Activated T-helper 2 cell treated with anti-CD3 and anti-CD28 coated beads, Interferon-gamma antibody, Interleukin-2, Interleukin-4, amounts not matched to agents 10 μg/mL and 5 μg/mL and 100 μg/mL, durations not matched to agents 14 hours and 24 hours and 36 hours (primary cell): ENCODE measurements around the gene OXSR1. TPM values are rescaled to one million over a fixed set of nuclear protein-coding genes. Genes with fewer than 3 reads are reported as not detected.
A peak's percentile ranks its signal among the peaks of the same experiment; 100 is the strongest.
"Not testable (repeated sequence)": the region's sequence is repeated elsewhere in the genome, so short reads cannot be mapped to it uniquely, and the experiment has no call there.

Experiments used
- DNase-seq: peaks from one replicate; pipeline ENCODE4 v3.0.0; 2021; ENCODE audit warnings: low spot score
- H3K27ac Mint-ChIP-seq: one replicate; pipeline ENCODE4 v1.8.0; 2021; ENCODE audit warnings: mixed read lengths
- H3K27me3 Mint-ChIP-seq: one replicate; pipeline ENCODE4 v1.8.0; 2021; ENCODE audit warnings: low read depth, mixed read lengths
- H3K36me3 Mint-ChIP-seq: one replicate; pipeline ENCODE4 v1.8.0; 2021; ENCODE audit warnings: low read depth, mixed read lengths
- H3K4me1 Mint-ChIP-seq: one replicate; pipeline ENCODE4 v1.8.0; 2021; ENCODE audit warnings: low read depth, mixed read lengths
- H3K4me3 Mint-ChIP-seq: one replicate; pipeline ENCODE4 v1.8.0; 2021; ENCODE audit warnings: low read depth, mild to moderate bottlenecking, moderate library complexity, mixed read lengths
- H3K9me3 Mint-ChIP-seq: one replicate; pipeline ENCODE4 v1.8.0; 2021; ENCODE audit warnings: mixed read lengths
- intact Hi-C: fragments of 100-400 bp; cut with micrococcal nuclease; formaldehyde crosslinking; loops from one replicate; pipeline ENCODE4 v1.15.1; 2023
- total RNA-seq: library from RNA; stranded (reverse); gene quantifications from 2 replicates; pipeline ENCODE4 v1.2.3, GENCODE V29; 2022

Gene OXSR1
- total RNA-seq, 1 donor from 2014 or later, result 62.2 TPM

DNA sequence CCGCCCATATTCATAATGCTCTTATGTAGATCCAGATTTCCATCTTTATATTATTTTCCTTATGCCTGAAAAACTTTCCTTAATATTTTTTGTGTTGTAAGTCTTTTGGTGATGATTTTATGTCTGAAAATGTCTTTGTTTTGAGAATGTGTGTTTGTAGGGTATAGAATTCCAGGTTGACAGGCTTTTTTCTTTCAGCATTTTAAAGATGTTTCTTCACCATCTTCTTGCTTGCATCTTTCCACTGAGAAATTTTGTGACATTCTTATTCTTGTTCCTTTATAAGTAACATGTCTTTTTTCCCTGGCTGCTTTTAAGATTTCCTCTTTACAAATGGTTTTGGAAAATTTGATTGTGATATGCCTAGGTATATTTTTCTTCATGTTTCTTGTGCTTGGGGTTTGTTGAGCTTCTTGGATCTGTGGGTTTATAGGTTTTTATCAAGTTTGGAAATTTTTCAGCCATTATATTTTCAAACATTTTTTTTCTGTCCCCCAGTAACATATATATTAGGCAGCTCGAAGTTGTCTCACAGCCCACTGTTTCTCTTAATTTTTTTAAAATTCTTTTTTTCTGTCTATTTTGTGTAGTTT is 73.2 kb downstream of the OXSR1 start:
- Mint-ChIP-seq H3K9me3 (peaks cover 18% of the 10 kb centered on the region), H3K4me1 (no peaks in the 10 kb centered on the region), H3K4me3 (no peak overlapping the region), H3K27me3 (no peaks in the 10 kb centered on the region), H3K27ac (no peak overlapping the region), H3K36me3 (peaks cover 73% of the 10 kb centered on the region)
- intact Hi-C loops, result no loop called here
- DNase-seq, result no peak

DNA sequence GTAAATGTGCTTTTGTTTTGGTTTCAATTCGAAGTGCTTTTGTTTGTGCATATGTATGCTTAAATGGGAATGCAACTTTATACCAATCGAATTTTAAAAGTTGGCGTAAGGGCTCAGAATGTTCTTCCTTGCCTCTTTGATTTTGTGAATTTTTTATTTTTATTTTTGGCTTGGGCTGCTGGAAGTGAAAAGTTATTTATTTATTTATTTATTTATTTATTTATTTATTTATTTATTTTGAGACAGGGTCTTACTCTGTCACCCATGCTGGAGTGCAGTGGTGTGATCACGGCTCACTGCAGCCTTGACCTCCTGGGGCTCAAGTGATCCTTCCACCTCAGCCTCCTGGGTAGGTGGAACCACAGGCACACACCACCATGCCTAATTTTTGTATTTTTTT is 77.5 kb downstream of the OXSR1 start:
- H3K4me3 Mint-ChIP-seq, DNase-seq, H3K4me1 Mint-ChIP-seq, intact Hi-C loops, H3K27ac Mint-ChIP-seq, H3K27me3 Mint-ChIP-seq: not testable (repeated sequence)
- Mint-ChIP-seq H3K9me3 (peaks cover 14% of the 10 kb centered on the region), H3K36me3 (peaks cover 69% of the 10 kb centered on the region)

DNA sequence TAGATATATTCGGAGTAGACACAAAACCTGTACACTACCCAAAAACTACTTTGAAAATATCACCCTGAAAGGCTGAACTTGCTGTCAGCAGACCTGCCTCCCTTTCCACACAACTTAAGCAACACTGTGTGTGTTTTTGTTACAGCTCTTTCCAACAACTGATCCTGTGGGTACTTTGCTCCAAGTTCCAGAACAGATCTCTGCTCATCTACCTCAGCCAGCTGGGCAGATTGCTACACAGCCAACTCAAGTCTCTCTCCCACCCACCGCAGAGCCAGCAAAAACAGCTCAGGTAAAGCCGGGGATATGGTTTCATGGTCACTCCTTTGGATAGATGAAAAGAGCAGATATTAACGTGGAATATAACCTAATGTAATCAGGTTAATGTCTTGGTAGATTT is 80.6 kb downstream of the OXSR1 start:
- peaks cover 71% of the 10 kb centered on the region for H3K36me3 Mint-ChIP-seq
- DNase-seq, result no peak
- intact Hi-C loops, result no loop called here
- H3K4me3 Mint-ChIP-seq, result no peak overlapping the region
- H3K4me1 Mint-ChIP-seq, result peaks cover 4% of the 10 kb centered on the region
- no peak overlapping the region for H3K27ac Mint-ChIP-seq
- no peaks in the 10 kb centered on the region for H3K27me3 Mint-ChIP-seq
- no peaks in the 10 kb centered on the region for H3K9me3 Mint-ChIP-seq

DNA sequence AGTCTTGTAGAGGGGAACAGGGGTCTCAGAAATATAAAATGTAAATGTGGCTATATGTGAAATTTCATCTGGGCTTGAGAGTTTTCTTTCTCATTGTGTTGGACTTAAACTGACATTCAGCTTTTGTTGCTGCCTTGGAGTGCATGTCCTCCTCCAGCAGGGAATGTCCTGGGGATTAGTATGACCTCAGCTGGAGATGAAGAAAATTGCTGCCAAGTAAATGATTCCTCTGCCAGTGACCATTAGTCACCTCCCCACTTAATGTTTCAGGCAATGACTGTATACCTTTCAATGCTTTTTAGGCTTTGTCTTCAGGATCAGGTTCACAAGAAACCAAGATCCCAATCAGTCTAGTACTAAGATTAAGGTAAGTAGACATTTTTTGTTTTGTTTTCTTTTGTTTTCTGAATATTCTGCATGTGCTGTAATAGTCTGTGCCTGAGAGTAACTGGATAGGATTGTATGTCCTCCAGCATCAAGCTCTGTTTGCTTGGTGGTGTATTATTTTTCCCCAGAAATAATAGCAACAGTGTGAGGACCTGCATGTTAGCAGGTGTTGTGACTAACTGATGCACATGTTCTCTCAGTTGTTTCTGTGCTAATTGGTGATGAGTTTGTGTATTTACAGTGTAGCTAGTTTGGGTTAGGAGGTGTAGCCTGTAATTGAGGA is 82.2 kb downstream of the OXSR1 start:
- Mint-ChIP-seq H3K4me3 (no peak overlapping the region), H3K9me3 (no peaks in the 10 kb centered on the region), H3K36me3 (peaks cover 84% of the 10 kb centered on the region), H3K27ac (peak overlapping the region; percentile 13), H3K4me1 (peaks cover 4% of the 10 kb centered on the region), H3K27me3 (no peaks in the 10 kb centered on the region)
- DNase-seq, result no peak
- intact Hi-C loops, result no loop called here

DNA sequence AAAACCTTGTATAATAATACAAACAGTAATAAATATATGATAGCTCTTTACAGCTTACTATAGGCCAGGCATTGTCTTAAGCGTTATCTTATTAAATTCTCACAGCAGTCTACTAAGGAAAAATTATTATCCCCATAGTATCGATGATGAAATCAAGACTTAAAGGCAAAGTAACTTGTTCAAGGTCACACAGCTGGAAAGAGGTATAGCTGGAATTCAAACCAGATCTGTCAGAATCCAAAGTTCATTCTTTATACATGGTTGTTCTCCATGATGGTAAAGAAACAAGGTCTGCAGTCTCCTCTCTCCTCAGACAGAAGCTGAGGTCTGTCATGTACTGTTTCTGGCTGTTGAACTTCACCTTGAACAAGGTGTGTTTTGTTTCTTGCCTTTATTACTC is 84.9 kb downstream of the OXSR1 start:
- intact Hi-C loops, result no loop called here
- H3K36me3 Mint-ChIP-seq, result peaks cover 91% of the 10 kb centered on the region
- no peak for DNase-seq
- peaks cover 9% of the 10 kb centered on the region for H3K4me1 Mint-ChIP-seq
- no peak overlapping the region for H3K4me3 Mint-ChIP-seq
- H3K27ac Mint-ChIP-seq, result no peak overlapping the region
- no peaks in the 10 kb centered on the region for H3K9me3 Mint-ChIP-seq
- no peaks in the 10 kb centered on the region for H3K27me3 Mint-ChIP-seq

DNA sequence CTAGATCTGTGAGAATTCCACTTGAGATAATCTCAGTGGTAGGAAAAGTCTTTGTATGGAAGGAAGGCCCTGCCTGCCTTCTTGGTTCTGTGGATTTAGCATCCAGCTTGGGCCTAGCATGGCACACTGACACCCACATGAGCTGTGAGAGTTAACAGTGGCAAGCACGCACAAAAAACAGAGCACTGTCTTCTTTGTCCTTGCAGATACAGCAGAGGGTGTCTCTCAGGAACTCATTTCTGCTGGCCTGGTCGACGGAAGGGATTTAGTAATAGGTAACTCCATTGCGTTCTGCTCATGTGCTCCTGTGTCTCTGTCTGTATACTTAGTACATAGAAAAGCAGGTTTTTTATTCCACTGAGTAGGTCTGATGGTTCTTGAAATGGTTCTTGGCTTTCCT is 85.9 kb downstream of the OXSR1 start:
- H3K27me3 Mint-ChIP-seq, result no peaks in the 10 kb centered on the region
- intact Hi-C loops, result no loop called here
- no peak overlapping the region for H3K27ac Mint-ChIP-seq
- H3K9me3 Mint-ChIP-seq, result no peaks in the 10 kb centered on the region
- peaks cover 90% of the 10 kb centered on the region for H3K36me3 Mint-ChIP-seq
- H3K4me3 Mint-ChIP-seq, result no peak overlapping the region
- DNase-seq, result no peak
- H3K4me1 Mint-ChIP-seq, result peaks cover 12% of the 10 kb centered on the region

DNA sequence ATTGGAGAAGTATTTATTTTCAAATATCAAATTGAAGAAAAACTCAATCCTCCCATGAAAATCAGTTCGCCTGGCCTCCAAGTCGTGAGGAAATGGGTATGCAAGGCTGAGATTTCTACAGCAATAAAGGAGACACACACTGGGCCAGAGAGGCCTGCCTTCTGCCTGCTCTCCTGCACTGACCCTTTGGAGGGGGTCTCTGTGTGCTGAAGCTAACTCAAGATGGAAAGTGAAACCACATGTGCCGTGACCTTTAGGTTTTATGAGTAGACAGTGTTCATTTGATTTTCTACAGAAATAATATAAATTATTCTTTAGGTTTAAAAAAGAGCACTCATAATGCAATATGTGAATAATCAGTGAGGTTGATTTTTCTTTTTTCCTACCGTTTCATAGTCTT is 88.4 kb downstream of the OXSR1 start:
- DNase-seq, result no peak
- peaks cover 83% of the 10 kb centered on the region for H3K36me3 Mint-ChIP-seq
- intact Hi-C loops, result no loop called here
- no peak overlapping the region for H3K27ac Mint-ChIP-seq
- H3K9me3 Mint-ChIP-seq, result no peaks in the 10 kb centered on the region
- no peaks in the 10 kb centered on the region for H3K27me3 Mint-ChIP-seq
- peaks cover 22% of the 10 kb centered on the region for H3K4me1 Mint-ChIP-seq
- H3K4me3 Mint-ChIP-seq, result no peak overlapping the region

DNA sequence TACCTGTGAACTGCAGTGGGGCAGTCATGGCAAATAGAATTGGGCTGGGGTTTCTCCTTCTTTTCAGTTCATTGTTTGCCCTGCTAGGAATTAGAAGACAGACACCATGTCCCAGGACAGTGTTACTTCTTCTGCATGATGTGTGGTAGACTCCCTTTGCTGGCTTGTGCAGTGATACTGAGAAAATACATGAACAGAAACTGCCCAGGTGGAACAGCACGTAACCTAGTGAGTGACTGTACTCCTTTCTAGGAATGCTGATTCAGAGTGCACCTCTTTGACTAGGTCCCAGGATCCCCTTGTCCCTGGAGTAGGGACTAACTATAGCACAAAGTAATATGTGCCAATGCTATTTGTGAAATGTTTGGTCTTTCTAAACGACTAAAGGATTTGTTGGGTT is 89.5 kb downstream of the OXSR1 start:
- Mint-ChIP-seq H3K27me3 (no peaks in the 10 kb centered on the region), H3K27ac (no peak overlapping the region), H3K4me3 (no peak overlapping the region), H3K9me3 (no peaks in the 10 kb centered on the region), H3K36me3 (peaks cover 74% of the 10 kb centered on the region), H3K4me1 (peaks cover 29% of the 10 kb centered on the region)
- DNase-seq, result no peak
- intact Hi-C loops, result loop anchor here (5.0 kb wide), 3 partner anchors 48 to 118 kb away; partner anchors contain the start of genes ACAA1, MYD88 and OXSR1

DNA sequence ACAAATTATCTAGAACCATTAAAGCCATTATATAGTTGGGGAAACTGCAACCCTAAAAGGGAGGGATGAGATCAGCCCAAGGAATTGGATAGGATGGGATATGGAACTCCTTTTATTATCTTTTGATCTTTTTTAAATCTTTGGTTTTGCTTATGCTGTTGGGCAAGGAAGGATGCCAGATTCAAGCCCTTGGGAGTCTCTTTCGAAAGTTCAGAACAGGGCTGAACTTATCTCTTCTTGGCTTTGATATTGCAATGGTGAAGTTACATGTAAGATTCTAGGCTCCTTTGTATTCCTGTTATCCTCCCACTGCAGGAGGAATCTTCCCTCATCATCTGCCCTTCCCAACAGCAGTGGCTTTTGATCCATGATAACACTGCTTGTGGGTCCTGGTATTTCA is 90.3 kb downstream of the OXSR1 start:
- Mint-ChIP-seq H3K4me3 (no peak overlapping the region), H3K27me3 (no peaks in the 10 kb centered on the region), H3K4me1 (peaks cover 36% of the 10 kb centered on the region), H3K9me3 (no peaks in the 10 kb centered on the region), H3K36me3 (peaks cover 66% of the 10 kb centered on the region), H3K27ac (no peak overlapping the region)
- DNase-seq, result no peak
- intact Hi-C loops, result loop anchor here (5.0 kb wide), 3 partner anchors 48 to 118 kb away; partner anchors contain the start of genes ACAA1, MYD88 and OXSR1

DNA sequence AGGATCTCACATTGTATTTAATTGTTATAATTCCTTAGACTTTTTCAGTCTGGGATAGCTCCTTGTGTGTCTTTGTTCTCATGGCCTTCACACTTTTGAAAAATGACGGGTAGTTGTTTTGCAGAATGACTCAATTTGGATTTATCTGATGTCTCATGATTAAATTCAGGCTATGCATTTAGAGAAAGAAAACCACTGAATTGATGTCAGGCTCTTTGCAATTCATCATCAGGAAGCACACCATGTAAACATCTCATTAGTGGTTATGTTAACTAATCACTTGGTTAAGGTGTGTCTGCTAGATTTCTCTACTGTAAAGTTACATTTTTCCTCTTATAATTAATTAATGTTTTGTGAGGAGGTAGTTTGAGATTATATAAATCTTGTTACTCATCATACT is 92.2 kb downstream of the OXSR1 start:
- no peak for DNase-seq
- peaks cover 36% of the 10 kb centered on the region for H3K4me1 Mint-ChIP-seq
- intact Hi-C loops, result loop anchor here (5.0 kb wide), 3 partner anchors 50 to 120 kb away; partner anchors contain the start of genes ACAA1, MYD88 and OXSR1
- H3K36me3 Mint-ChIP-seq, result peaks cover 49% of the 10 kb centered on the region
- no peak overlapping the region for H3K27ac Mint-ChIP-seq
- no peaks in the 10 kb centered on the region for H3K9me3 Mint-ChIP-seq
- no peaks in the 10 kb centered on the region for H3K27me3 Mint-ChIP-seq
- no peak overlapping the region for H3K4me3 Mint-ChIP-seq

DNA sequence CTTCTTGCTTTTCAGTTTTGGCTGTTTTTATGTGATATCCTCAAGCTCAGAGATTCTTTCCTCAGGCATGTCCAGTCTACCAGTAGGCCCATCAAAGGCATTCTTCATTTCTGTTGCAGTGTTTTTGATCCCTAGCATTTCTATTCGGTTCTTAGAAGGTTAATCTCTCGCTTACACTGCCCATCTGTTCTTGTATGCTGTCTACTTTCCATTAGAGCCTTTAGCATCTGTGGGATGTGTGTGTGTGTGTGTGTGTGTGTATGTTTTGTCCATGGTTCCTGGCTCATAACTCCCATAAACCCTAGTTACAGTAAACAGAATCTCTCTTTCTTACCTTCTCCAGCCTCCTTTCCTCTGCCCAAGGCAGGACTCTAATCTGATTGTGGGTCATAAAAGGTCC is 95.1 kb downstream of the OXSR1 start:
- Mint-ChIP-seq H3K4me3 (no peak overlapping the region), H3K27ac (no peak overlapping the region), H3K27me3 (no peaks in the 10 kb centered on the region), H3K9me3 (no peaks in the 10 kb centered on the region), H3K36me3 (peaks cover 22% of the 10 kb centered on the region), H3K4me1 (peaks cover 31% of the 10 kb centered on the region)
- intact Hi-C loops, result no loop called here
- DNase-seq, result no peak

DNA sequence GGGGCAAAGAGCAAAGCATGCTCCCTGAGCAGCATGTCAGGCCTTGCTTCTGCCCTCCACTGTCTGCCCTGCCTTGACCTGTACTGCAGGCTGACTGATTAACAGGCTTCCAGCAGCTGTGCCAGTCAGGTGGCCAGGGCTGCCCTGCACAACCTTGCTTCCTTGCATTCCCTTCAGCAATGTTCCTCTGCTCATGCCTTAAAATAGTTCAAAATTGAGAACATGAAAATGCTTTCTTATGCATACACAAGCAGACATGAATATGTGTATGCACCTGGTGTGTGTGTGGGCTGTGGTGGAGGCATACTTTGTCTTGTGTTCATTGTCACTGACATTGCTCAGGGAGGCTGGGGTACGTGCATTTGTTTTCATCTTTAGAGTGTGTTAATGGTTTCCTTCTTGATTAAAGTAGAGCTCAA is 99.0 kb downstream of the OXSR1 start:
- peaks cover 20% of the 10 kb centered on the region for H3K4me1 Mint-ChIP-seq
- H3K9me3 Mint-ChIP-seq, result no peaks in the 10 kb centered on the region
- no peak overlapping the region for H3K27ac Mint-ChIP-seq
- no peaks in the 10 kb centered on the region for H3K36me3 Mint-ChIP-seq
- no peak overlapping the region for H3K4me3 Mint-ChIP-seq
- DNase-seq, result no peak
- no peaks in the 10 kb centered on the region for H3K27me3 Mint-ChIP-seq
- intact Hi-C loops, result no loop called here

DNA sequence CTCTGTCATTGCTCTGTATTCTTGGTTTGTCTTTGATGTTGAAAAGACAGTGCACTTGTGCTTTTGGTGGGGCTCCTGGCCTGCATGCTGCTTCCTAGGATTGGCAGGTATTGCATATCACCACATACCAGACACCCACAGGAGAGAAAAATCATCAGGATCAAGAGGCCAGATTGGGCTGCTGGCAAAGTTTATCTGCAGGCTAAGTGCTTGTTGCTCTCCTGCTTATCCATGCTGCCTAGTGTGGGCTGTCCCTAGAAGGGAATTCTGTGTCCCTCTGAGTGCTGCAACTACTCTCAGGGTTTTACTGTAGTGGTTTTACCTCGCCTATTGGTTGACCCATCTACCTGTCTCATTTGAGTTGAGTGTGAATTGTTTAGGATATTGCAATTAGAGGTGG is 99.4 kb downstream of the OXSR1 start:
- Mint-ChIP-seq H3K9me3 (no peaks in the 10 kb centered on the region), H3K27me3 (no peaks in the 10 kb centered on the region), H3K36me3 (no peaks in the 10 kb centered on the region), H3K4me3 (no peak overlapping the region), H3K4me1 (peaks cover 17% of the 10 kb centered on the region), H3K27ac (no peak overlapping the region)
- intact Hi-C loops, result no loop called here
- no peak for DNase-seq
